HEK293T (cell line): Measurements from ENCODE around the gene SACS.
"Not testable (repeated sequence)": the region's sequence is repeated elsewhere in the genome, so short reads cannot be mapped to it uniquely, and the experiment has no call there.

Experiments
- CTCF ChIA-PET: fragments of 350-600 bp; formaldehyde crosslinking; extraction: SDS; loops from one replicate; lab custom pipeline; 2021; ENCODE audit warnings: antibody characterized with exemption, inconsistent platforms; lab: Yijun Ruan, JAX
- POLR2A ChIA-PET: fragments of 350-600 bp; formaldehyde crosslinking; extraction: SDS; loops from one replicate; lab custom pipeline; 2020; ENCODE audit warnings: antibody characterized with exemption, inconsistent platforms; lab: Yijun Ruan, JAX
- DNase-seq: peaks from one replicate; pipeline ENCODE4 v3.0.0; 2012; ENCODE audit warnings: mixed read lengths; ENCODE audit errors: extremely low spot score
- ARNT ChIP-seq: fragments of 450-650 bp; IDR thresholded peaks from 2 replicates; pipeline ENCODE4 v1.6.1; 2017; ENCODE audit warnings: mild to moderate bottlenecking
- BHLHE40 ChIP-seq: fragments of 450-650 bp; IDR thresholded peaks from 2 replicates; pipeline ENCODE4 v1.6.1; 2016; ENCODE audit warnings: mild to moderate bottlenecking, moderate library complexity, borderline replicate concordance
- CTBP1 ChIP-seq: fragments of 450-650 bp; IDR thresholded peaks from 2 replicates; pipeline ENCODE4 v1.6.1; 2016; ENCODE audit warnings: borderline replicate concordance
- ELF4 ChIP-seq: fragments of 450-650 bp; IDR thresholded peaks from 2 replicates; pipeline ENCODE4 v1.6.1; 2017; ENCODE audit warnings: antibody characterized with exemption
- FOXA1 ChIP-seq: fragments of 450-650 bp; IDR thresholded peaks from 2 replicates; pipeline ENCODE4 v1.6.1; 2016; ENCODE audit warnings: mild to moderate bottlenecking
- FOXK2 ChIP-seq: fragments of 450-650 bp; IDR thresholded peaks from 2 replicates; pipeline ENCODE4 v1.6.1; 2016; ENCODE audit warnings: mild to moderate bottlenecking
- FOXM1 ChIP-seq: fragments of 450-650 bp; IDR thresholded peaks from 2 replicates; pipeline ENCODE4 v1.6.1; 2017; ENCODE audit warnings: mild to moderate bottlenecking, borderline replicate concordance
- HDGF ChIP-seq: fragments of 450-650 bp; IDR thresholded peaks from 2 replicates; pipeline ENCODE4 v1.6.1; 2017; ENCODE audit warnings: antibody characterized with exemption, borderline replicate concordance
- L3MBTL2 ChIP-seq: fragments of 450-650 bp; conservative IDR thresholded peaks from 2 replicates; pipeline ENCODE4 v1.6.1; 2016; ENCODE audit warnings: mild to moderate bottlenecking
- LEF1 ChIP-seq: fragments of 450-650 bp; IDR thresholded peaks from 2 replicates; pipeline ENCODE4 v1.6.1; 2017; ENCODE audit warnings: mild to moderate bottlenecking, borderline replicate concordance
- NFRKB ChIP-seq: fragments of 450-650 bp; IDR thresholded peaks from 2 replicates; pipeline ENCODE4 v1.6.1; 2016; ENCODE audit warnings: mild to moderate bottlenecking, moderate library complexity
- PKNOX1 ChIP-seq: fragments of 450-650 bp; IDR thresholded peaks from 2 replicates; pipeline ENCODE4 v1.6.1; 2016
- SP1 ChIP-seq: fragments of 450-650 bp; IDR thresholded peaks from 2 replicates; pipeline ENCODE4 v1.6.1; 2017
- SUZ12 ChIP-seq: fragments of 450-650 bp; IDR thresholded peaks from 2 replicates; pipeline ENCODE4 v1.6.1; 2016; ENCODE audit warnings: mild to moderate bottlenecking
- TARDBP ChIP-seq: fragments of 450-650 bp; IDR thresholded peaks from 2 replicates; pipeline ENCODE4 v1.6.1; 2016
- ZNF384 ChIP-seq: fragments of 450-650 bp; IDR thresholded peaks from 2 replicates; pipeline ENCODE4 v1.6.1; 2016

The SACS gene

GRCh38 chr13:23445794-23446193, 12.3 kb upstream of the SACS start:
- CTCF ChIA-PET = no interaction called here
- DNase-seq = no peak
- no peak for TF ChIP-seq FOXA1
- no peak for TF ChIP-seq ELF4
- POLR2A ChIA-PET = no interaction called here

GRCh38 chr13:23443878-23444277, 10.4 kb upstream of the SACS start:
- TF ChIP-seq SP1 (no peak), FOXA1 (no peak), FOXK2 (no peak), TARDBP (no peak), ELF4 (no peak), LEF1 (no peak), CTBP1 (no peak), ZNF384 (no peak), NFRKB (no peak), ARNT (no peak)
- ChIA-PET CTCF (no interaction called here), POLR2A (no interaction called here)
- DNase-seq = no peak

GRCh38 chr13:23443110-23443509, 9.6 kb upstream of the SACS start:
- ChIA-PET POLR2A (no interaction called here), CTCF (no interaction called here)
- DNase-seq = no peak
- TF ChIP-seq BHLHE40 = no peak
- no peak for TF ChIP-seq FOXK2

GRCh38 chr13:23440821-23441618, 7.5 kb upstream of the SACS start:
- TF ChIP-seq FOXA1 = no peak
- TF ChIP-seq BHLHE40 = no peak
- TF ChIP-seq PKNOX1 = no peak
- no peak for TF ChIP-seq FOXK2
- no peak for TF ChIP-seq NFRKB
- no peak for TF ChIP-seq HDGF
- no peak for TF ChIP-seq L3MBTL2
- TF ChIP-seq FOXM1 = no peak
- no peak for TF ChIP-seq ARNT
- TF ChIP-seq LEF1 = no peak
- no peak for TF ChIP-seq SP1
- TF ChIP-seq TARDBP = no peak
- TF ChIP-seq ZNF384 = no peak
- TF ChIP-seq ELF4 = no peak
- TF ChIP-seq SUZ12 = no peak
- TF ChIP-seq CTBP1 = no peak
- POLR2A ChIA-PET = no interaction called here
- CTCF ChIA-PET = interaction anchor here (0.7 kb wide), 1 partner anchor 8 kb away, joined by 3 read pairs; no protein-coding TSS in a partner anchor
- DNase-seq = no peak

- CTCF ChIA-PET = interaction anchor here (0.6 kb wide), 1 partner anchor 478 kb away, joined by 4 read pairs; no protein-coding TSS in a partner anchor
- POLR2A ChIA-PET, DNase-seq: not testable (repeated sequence)
Measured at GRCh38 chr13:23440324-23440723, 6.8 kb upstream of the SACS start.

- TF ChIP-seq CTBP1 (no peak), ARNT (no peak), BHLHE40 (no peak), ZNF384 (no peak), SP1 (no peak), FOXK2 (no peak), TARDBP (no peak), L3MBTL2 (no peak), LEF1 (no peak), FOXM1 (no peak), PKNOX1 (no peak), SUZ12 (no peak), FOXA1 (no peak), ELF4 (no peak), HDGF (no peak), NFRKB (no peak)
- POLR2A ChIA-PET = no interaction called here
- CTCF ChIA-PET = no interaction called here
- no peak for DNase-seq
Measured at GRCh38 chr13:23437916-23438315, 4.4 kb upstream of the SACS start.

GRCh38 chr13:23436680-23437079, 3.2 kb upstream of the SACS start:
- DNase-seq = no peak
- CTCF ChIA-PET = no interaction called here
- POLR2A ChIA-PET = no interaction called here
- TF ChIP-seq LEF1 (no peak), ZNF384 (no peak), TARDBP (no peak)

- POLR2A ChIA-PET = no interaction called here
- no peak for TF ChIP-seq TARDBP
- TF ChIP-seq FOXK2 = no peak
- no peak for TF ChIP-seq CTBP1
- TF ChIP-seq ARNT = no peak
- no peak for TF ChIP-seq FOXM1
- TF ChIP-seq FOXA1 = no peak
- TF ChIP-seq BHLHE40 = no peak
- TF ChIP-seq L3MBTL2 = no peak
- no peak for TF ChIP-seq HDGF
- no peak for TF ChIP-seq ZNF384
- no peak for TF ChIP-seq SP1
- CTCF ChIA-PET = no interaction called here
- DNase-seq = no peak
Measured at GRCh38 chr13:23434491-23434890, 989 bp upstream of the SACS start.
